ENCODE results near the gene PTPRJ. TPM values are rescaled to one million over a fixed set of nuclear protein-coding genes. Genes with fewer than 3 reads are reported as not detected.
"Not testable (repeated sequence)": the region's sequence is repeated elsewhere in the genome, so short reads cannot be mapped to it uniquely, and the experiment has no call there.

PTPRJ gene
- polyA plus RNA-seq, 1 donor from 2014 or later, result 8.6 TPM

DNA sequence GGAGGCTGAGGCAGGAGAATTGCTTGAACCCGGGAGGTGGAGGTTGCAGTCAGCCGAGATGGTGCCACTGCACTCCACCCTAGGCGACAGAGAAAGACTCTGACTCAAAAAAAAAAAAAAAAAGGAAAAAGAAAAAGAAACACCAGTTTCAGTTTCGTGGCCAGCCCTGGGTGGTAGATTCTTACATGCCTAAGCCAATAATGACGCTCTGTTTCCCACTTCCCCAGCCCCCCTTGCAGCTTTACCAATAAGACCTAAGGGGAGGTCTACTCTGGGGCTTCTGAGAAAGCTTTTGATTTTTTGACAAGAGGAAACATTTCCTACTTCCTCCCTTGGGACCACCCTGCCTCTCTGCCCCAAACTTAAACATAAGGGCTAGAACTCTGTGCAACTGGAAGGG, 30.0 kb upstream of the PTPRJ start:
- Histone ChIP-seq H3K4me3 (ENCODE audit: low read length) (no peak overlapping the region), H3K27me3 (ENCODE audit: insufficient read depth, low read depth, low read length) (no peaks in the 10 kb centered on the region), H2AFZ (ENCODE audit: low read depth, low read length) (no peak overlapping the region), H3K36me3 (ENCODE audit: insufficient read depth, low read length) (no peaks in the 10 kb centered on the region), H3K4me2 (ENCODE audit: low read length) (no peak overlapping the region), H3K9me3 (ENCODE audit: low read length) (no peaks in the 10 kb centered on the region), H3K9me2 (ENCODE audit: insufficient read depth, low read length) (no peaks in the 10 kb centered on the region), H3F3A (ENCODE audit: insufficient read depth, low read length, poor library complexity, severe bottlenecking) (no peaks in the 10 kb centered on the region), H3K9ac (ENCODE audit: low read length) (no peak overlapping the region), H4K20me1 (ENCODE audit: insufficient read depth) (no peaks in the 10 kb centered on the region), H3K27ac (ENCODE audit: low read length) (no peak overlapping the region), H3K79me2 (replicated peaks; ENCODE audit: insufficient read depth, low read length) (no peaks in the 10 kb centered on the region)
- TF ChIP-seq TAF1 (IDR thresholded peaks at IDR 0.05; ENCODE audit: low read depth) (no peak), EP300 (conservative IDR thresholded peaks at IDR 0.05; ENCODE audit: poor library complexity, severe bottlenecking) (no peak), SMC3 (conservative IDR thresholded peaks at IDR 0.05; ENCODE audit: poor library complexity) (no peak), POLR2AphosphoS5 (IDR thresholded peaks at IDR 0.05) (no peak), EZH2 (IDR thresholded peaks at IDR 0.05; ENCODE audit: borderline replicate concordance, insufficient read depth, low read length, poor library complexity, severe bottlenecking) (no peak), MXI1 (conservative IDR thresholded peaks at IDR 0.05; ENCODE audit: poor library complexity, severe bottlenecking) (no peak)
- TF ChIP-seq, protein P1, sequence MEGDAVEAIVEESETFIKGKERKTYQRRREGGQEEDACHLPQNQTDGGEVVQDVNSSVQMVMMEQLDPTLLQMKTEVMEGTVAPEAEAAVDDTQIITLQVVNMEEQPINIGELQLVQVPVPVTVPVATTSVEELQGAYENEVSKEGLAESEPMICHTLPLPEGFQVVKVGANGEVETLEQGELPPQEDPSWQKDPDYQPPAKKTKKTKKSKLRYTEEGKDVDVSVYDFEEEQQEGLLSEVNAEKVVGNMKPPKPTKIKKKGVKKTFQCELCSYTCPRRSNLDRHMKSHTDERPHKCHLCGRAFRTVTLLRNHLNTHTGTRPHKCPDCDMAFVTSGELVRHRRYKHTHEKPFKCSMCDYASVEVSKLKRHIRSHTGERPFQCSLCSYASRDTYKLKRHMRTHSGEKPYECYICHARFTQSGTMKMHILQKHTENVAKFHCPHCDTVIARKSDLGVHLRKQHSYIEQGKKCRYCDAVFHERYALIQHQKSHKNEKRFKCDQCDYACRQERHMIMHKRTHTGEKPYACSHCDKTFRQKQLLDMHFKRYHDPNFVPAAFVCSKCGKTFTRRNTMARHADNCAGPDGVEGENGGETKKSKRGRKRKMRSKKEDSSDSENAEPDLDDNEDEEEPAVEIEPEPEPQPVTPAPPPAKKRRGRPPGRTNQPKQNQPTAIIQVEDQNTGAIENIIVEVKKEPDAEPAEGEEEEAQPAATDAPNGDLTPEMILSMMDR (IDR thresholded peaks at IDR 0.05; ENCODE audit: poor library complexity, severe bottlenecking), result no peak
- TF ChIP-seq, protein P2, sequence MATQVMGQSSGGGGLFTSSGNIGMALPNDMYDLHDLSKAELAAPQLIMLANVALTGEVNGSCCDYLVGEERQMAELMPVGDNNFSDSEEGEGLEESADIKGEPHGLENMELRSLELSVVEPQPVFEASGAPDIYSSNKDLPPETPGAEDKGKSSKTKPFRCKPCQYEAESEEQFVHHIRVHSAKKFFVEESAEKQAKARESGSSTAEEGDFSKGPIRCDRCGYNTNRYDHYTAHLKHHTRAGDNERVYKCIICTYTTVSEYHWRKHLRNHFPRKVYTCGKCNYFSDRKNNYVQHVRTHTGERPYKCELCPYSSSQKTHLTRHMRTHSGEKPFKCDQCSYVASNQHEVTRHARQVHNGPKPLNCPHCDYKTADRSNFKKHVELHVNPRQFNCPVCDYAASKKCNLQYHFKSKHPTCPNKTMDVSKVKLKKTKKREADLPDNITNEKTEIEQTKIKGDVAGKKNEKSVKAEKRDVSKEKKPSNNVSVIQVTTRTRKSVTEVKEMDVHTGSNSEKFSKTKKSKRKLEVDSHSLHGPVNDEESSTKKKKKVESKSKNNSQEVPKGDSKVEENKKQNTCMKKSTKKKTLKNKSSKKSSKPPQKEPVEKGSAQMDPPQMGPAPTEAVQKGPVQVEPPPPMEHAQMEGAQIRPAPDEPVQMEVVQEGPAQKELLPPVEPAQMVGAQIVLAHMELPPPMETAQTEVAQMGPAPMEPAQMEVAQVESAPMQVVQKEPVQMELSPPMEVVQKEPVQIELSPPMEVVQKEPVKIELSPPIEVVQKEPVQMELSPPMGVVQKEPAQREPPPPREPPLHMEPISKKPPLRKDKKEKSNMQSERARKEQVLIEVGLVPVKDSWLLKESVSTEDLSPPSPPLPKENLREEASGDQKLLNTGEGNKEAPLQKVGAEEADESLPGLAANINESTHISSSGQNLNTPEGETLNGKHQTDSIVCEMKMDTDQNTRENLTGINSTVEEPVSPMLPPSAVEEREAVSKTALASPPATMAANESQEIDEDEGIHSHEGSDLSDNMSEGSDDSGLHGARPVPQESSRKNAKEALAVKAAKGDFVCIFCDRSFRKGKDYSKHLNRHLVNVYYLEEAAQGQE (IDR thresholded peaks at IDR 0.05; ENCODE audit: borderline replicate concordance), result no peak

DNA sequence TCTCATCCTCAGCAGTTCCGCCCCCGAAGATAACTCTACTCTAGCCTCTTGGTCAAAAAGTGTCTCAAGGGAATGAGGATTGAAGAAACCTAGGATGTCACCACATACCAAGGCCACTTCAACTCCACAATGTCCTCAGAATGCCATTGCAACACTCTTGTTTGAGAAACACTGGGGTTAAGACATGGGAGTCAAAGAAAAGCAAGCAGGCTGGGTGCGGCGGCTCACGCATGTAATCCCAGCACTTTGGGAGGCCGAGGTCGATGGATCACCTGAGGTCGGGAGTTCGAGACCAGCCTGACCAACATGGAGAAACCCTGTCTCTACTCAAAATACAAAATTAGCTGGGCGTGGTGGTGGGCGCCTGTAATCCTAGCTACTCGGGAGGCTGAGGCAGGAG, 28.9 kb upstream of the PTPRJ start:
- not testable (repeated sequence) for H3K4me3 ChIP-seq (ENCODE audit: low read length); H3K36me3 ChIP-seq (ENCODE audit: insufficient read depth, low read length); H3K9me2 ChIP-seq (ENCODE audit: insufficient read depth, low read length); H4K20me1 ChIP-seq (ENCODE audit: insufficient read depth); H3K27ac ChIP-seq (ENCODE audit: low read length); H3K79me2 ChIP-seq (replicated peaks; ENCODE audit: insufficient read depth, low read length); H2AFZ ChIP-seq (ENCODE audit: low read depth, low read length); H3K9me3 ChIP-seq (ENCODE audit: low read length); H3F3A ChIP-seq (ENCODE audit: insufficient read depth, low read length, poor library complexity, severe bottlenecking); H3K27me3 ChIP-seq (ENCODE audit: insufficient read depth, low read depth, low read length); H3K4me2 ChIP-seq (ENCODE audit: low read length); H3K9ac ChIP-seq (ENCODE audit: low read length)

DNA sequence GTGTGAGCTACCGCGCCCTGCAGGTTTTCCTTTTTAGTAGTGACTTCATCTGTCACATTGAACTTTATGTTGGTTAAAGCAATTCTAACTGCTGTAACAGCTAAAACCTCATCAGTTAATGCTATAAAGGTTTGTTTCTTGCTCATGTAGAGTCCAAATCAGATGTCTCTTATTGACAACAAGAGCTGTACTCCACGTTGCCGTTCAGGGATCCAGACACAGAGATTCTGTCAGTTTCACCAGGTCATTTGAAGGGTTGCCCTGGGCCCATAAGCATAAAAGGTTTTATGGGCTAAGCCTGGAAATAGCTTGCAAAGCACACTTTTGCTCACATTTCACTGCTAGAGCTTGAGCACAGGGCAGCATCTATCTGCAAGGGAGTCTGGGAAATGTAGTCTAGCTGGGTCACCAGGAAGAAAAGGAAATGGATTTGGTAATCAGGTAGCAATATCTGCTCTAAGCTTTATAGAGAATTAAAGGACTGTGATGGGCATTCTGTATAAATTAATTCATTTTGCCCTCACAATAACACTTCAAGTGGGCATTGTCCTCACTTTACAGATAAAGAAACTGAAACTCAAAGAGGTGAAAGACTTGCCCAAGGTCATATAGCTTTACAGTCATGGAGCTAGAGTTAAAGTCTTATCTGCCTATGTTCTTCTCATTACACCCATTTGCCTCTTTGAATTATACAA, 25.2 kb upstream of the PTPRJ start:
- no peak overlapping the region for H3K4me3 ChIP-seq (ENCODE audit: low read length)
- H3K9me2 ChIP-seq (ENCODE audit: insufficient read depth, low read length), result no peaks in the 10 kb centered on the region
- no peaks in the 10 kb centered on the region for H3K27me3 ChIP-seq (ENCODE audit: insufficient read depth, low read depth, low read length)
- no peaks in the 10 kb centered on the region for H3F3A ChIP-seq (ENCODE audit: insufficient read depth, low read length, poor library complexity, severe bottlenecking)
- no peaks in the 10 kb centered on the region for H3K79me2 ChIP-seq (replicated peaks; ENCODE audit: insufficient read depth, low read length)
- no peak overlapping the region for H3K4me2 ChIP-seq (ENCODE audit: low read length)
- TF ChIP-seq RAD21 (conservative IDR thresholded peaks at IDR 0.05) (no peak), SMC3 (conservative IDR thresholded peaks at IDR 0.05; ENCODE audit: poor library complexity) (no peak), TAF1 (IDR thresholded peaks at IDR 0.05; ENCODE audit: low read depth) (no peak)
- no peak overlapping the region for H3K27ac ChIP-seq (ENCODE audit: low read length)
- no peak overlapping the region for H2AFZ ChIP-seq (ENCODE audit: low read depth, low read length)
- H3K36me3 ChIP-seq (ENCODE audit: insufficient read depth, low read length), result no peaks in the 10 kb centered on the region
- no peaks in the 10 kb centered on the region for H4K20me1 ChIP-seq (ENCODE audit: insufficient read depth)
- no peak overlapping the region for H3K9ac ChIP-seq (ENCODE audit: low read length)
- H3K9me3 ChIP-seq (ENCODE audit: low read length), result no peaks in the 10 kb centered on the region
